ENCODE results near the gene SHE. TPM values are rescaled to one million over a fixed set of nuclear protein-coding genes. Genes with fewer than 3 reads are reported as not detected.

The SHE gene
- total RNA-seq (2014; rRNA removed; shearing (Covaris generic)): not detected in 2 replicates
- not detected in 2 replicates for total RNA-seq (2022)
- not detected for Bru-seq, nascent RNA
- not detected for BruChase-seq, experiment 1, labeled RNA remaining after a 6-hour chase
- not detected for BruChase-seq, experiment 2, labeled RNA remaining after a 2-hour chase
- long read RNA-seq: 0 reads

GRCh38 chr1:154502066-154502743 is at the start of gene SHE, which contains the start of gene TDRD10:
TSS of gene SHE (minus strand) at chr1:154502412. CDS start at chr1:154502026, 386 bp downstream.
TSS of gene TDRD10 (plus strand) at chr1:154502219. CDS start at chr1:154506904, 4,685 bp downstream.
- Histone ChIP-seq H3K4me2 (ENCODE audit: low read length) (no peak within 1 kb of the TSS), H2AFZ (ENCODE audit: low read length) (no peak within 1 kb of the TSS), H3K79me2 (ENCODE audit: insufficient read depth, low read depth, low read length) (no peaks in the 10 kb centered on the region), H3K27ac (ENCODE audit: low read depth, low read length, poor library complexity, severe bottlenecking) (no peak within 1 kb of the TSS), H4K20me1 (ENCODE audit: insufficient read depth, low read length) (no peaks in the 10 kb centered on the region), H3K9me3 (ENCODE audit: low read length) (no peaks in the 10 kb centered on the region), H3K4me1 (ENCODE audit: insufficient read depth, low read length, poor library complexity, severe bottlenecking) (peaks cover 3% of the 10 kb centered on the region), H3K4me3 (ENCODE audit: low read depth, low read length, poor library complexity, severe bottlenecking) (no peak within 1 kb of the TSS), H3K9me2 (ENCODE audit: insufficient read depth, low read length) (no peaks in the 10 kb centered on the region), H3K36me3 (ENCODE audit: insufficient read depth, low read length) (no peaks in the 10 kb centered on the region)
- POLR2A ChIA-PET: no interaction called here
- TF ChIP-seq, protein P1, sequence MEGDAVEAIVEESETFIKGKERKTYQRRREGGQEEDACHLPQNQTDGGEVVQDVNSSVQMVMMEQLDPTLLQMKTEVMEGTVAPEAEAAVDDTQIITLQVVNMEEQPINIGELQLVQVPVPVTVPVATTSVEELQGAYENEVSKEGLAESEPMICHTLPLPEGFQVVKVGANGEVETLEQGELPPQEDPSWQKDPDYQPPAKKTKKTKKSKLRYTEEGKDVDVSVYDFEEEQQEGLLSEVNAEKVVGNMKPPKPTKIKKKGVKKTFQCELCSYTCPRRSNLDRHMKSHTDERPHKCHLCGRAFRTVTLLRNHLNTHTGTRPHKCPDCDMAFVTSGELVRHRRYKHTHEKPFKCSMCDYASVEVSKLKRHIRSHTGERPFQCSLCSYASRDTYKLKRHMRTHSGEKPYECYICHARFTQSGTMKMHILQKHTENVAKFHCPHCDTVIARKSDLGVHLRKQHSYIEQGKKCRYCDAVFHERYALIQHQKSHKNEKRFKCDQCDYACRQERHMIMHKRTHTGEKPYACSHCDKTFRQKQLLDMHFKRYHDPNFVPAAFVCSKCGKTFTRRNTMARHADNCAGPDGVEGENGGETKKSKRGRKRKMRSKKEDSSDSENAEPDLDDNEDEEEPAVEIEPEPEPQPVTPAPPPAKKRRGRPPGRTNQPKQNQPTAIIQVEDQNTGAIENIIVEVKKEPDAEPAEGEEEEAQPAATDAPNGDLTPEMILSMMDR (conservative IDR thresholded peaks at IDR 0.05; ENCODE audit: low read length): no peak
- TF ChIP-seq EZH2phosphoT487 (IDR thresholded peaks at IDR 0.05; ENCODE audit: borderline replicate concordance, low read depth, low read length): no peak
- CTCF ChIA-PET (ENCODE audit: unreplicated experiment): no interaction called here
- intact Hi-C loops (cut with micrococcal nuclease; ENCODE audit: unreplicated experiment): no loop called here
- no TSS peak for BruUV-seq (replicated peaks)
- no peak for DNase-seq (ENCODE audit: low spot score)

- no TSS peak for BruUV-seq (replicated peaks)
- Histone ChIP-seq H2AFZ (ENCODE audit: low read length) (no peak overlapping the region), H3K4me3 (ENCODE audit: low read depth, low read length, poor library complexity, severe bottlenecking) (no peak overlapping the region), H3K36me3 (ENCODE audit: insufficient read depth, low read length) (peaks cover 87% of the 10 kb centered on the region), H4K20me1 (ENCODE audit: insufficient read depth, low read length) (peaks cover 5% of the 10 kb centered on the region; the same call in 1 of the 2 replicates), H3K27ac (ENCODE audit: low read depth, low read length, poor library complexity, severe bottlenecking) (no peak overlapping the region), H3K4me2 (ENCODE audit: low read length) (no peak overlapping the region), H3K79me2 (ENCODE audit: insufficient read depth, low read depth, low read length) (peaks cover 9% of the 10 kb centered on the region), H3K9me2 (ENCODE audit: insufficient read depth, low read length) (no peaks in the 10 kb centered on the region), H3K4me1 (ENCODE audit: insufficient read depth, low read length, poor library complexity, severe bottlenecking) (peaks cover 5% of the 10 kb centered on the region), H3K9me3 (ENCODE audit: low read length) (no peaks in the 10 kb centered on the region)
- ChIA-PET CTCF (ENCODE audit: unreplicated experiment) (no interaction called here), POLR2A (no interaction called here)
- intact Hi-C loops (cut with micrococcal nuclease; ENCODE audit: unreplicated experiment): no loop called here
- DNase-seq (ENCODE audit: low spot score): no peak
- TF ChIP-seq EZH2phosphoT487 (IDR thresholded peaks at IDR 0.05; ENCODE audit: borderline replicate concordance, low read depth, low read length): no peak
- TF ChIP-seq, protein P1 (conservative IDR thresholded peaks at IDR 0.05; ENCODE audit: low read length): no peak
These were observed 49.3 kb upstream of the SHE start for GRCh38 chr1:154551474-154551873.

- no TSS peak for BruUV-seq (replicated peaks)
- peaks cover 79% of the 10 kb centered on the region for H3K36me3 ChIP-seq (ENCODE audit: insufficient read depth, low read length)
- intact Hi-C loops (cut with micrococcal nuclease; ENCODE audit: unreplicated experiment): no loop called here
- H3K9me2 ChIP-seq (ENCODE audit: insufficient read depth, low read length): no peaks in the 10 kb centered on the region
- TF ChIP-seq, protein P1 (conservative IDR thresholded peaks at IDR 0.05; ENCODE audit: low read length): no peak
- no peak for TF ChIP-seq EZH2phosphoT487 (IDR thresholded peaks at IDR 0.05; ENCODE audit: borderline replicate concordance, low read depth, low read length)
- no peak overlapping the region for H3K4me3 ChIP-seq (ENCODE audit: low read depth, low read length, poor library complexity, severe bottlenecking)
- H3K27ac ChIP-seq (ENCODE audit: low read depth, low read length, poor library complexity, severe bottlenecking): no peak overlapping the region
- ChIA-PET POLR2A (no interaction called here), CTCF (ENCODE audit: unreplicated experiment) (no interaction called here)
- no peak overlapping the region for H3K4me2 ChIP-seq (ENCODE audit: low read length)
- no peaks in the 10 kb centered on the region for H3K9me3 ChIP-seq (ENCODE audit: low read length)
- no peaks in the 10 kb centered on the region for H3K4me1 ChIP-seq (ENCODE audit: insufficient read depth, low read length, poor library complexity, severe bottlenecking)
- H4K20me1 ChIP-seq (ENCODE audit: insufficient read depth, low read length): no peaks in the 10 kb centered on the region
- H2AFZ ChIP-seq (ENCODE audit: low read length): no peak overlapping the region
- H3K79me2 ChIP-seq (ENCODE audit: insufficient read depth, low read depth, low read length): peaks cover under 1% of the 10 kb centered on the region; the same call in 1 of the 2 replicates
- DNase-seq (ENCODE audit: low spot score): no peak
These were observed 48.4 kb upstream of the SHE start for GRCh38 chr1:154550657-154551056.

Data from OCI-LY7 (cell line).